Liver (tissue), 9 donors: ENCODE measurements around the gene ASIC5. TPM values are rescaled to one million over a fixed set of nuclear protein-coding genes. Genes with fewer than 3 reads are reported as not detected.

Source experiments
- DNase-seq: peaks from one replicate; pipeline ENCODE4 v3.0.0-alpha.2; 2017; ENCODE audit warnings: low spot score
- H3K27ac ChIP-seq, 2 donors: one replicate each; pipeline ENCODE4 v1.7.0; 2013; ENCODE audit warnings: inconsistent platforms in 2 of 2, low read length in 2 of 2, control low read depth in 1 of 2, low read depth in 1 of 2, mild to moderate bottlenecking in 1 of 2
- H3K27me3 ChIP-seq, 4 donors: one replicate each; pipeline versions ENCODE4 v1.6.1 to v1.7.0; 2013; ENCODE audit warnings: low read length in 3 of 4, inconsistent platforms in 1 of 4, mild to moderate bottlenecking in 1 of 4, moderate library complexity in 1 of 4; ENCODE audit not compliant: control insufficient read depth in 4 of 4, insufficient read depth in 4 of 4
- H3K36me3 ChIP-seq, 4 donors: one replicate each; pipeline versions ENCODE4 v1.6.1 to v1.7.0; 2013; ENCODE audit warnings: low read length in 3 of 4, mild to moderate bottlenecking in 3 of 4, low read depth in 1 of 4, moderate library complexity in 1 of 4; ENCODE audit not compliant: control insufficient read depth in 4 of 4, insufficient read depth in 3 of 4
- H3K4me1 ChIP-seq, 4 donors: one replicate each; pipeline versions ENCODE4 v1.6.1 to v1.7.0; 2013; ENCODE audit warnings: low read length in 3 of 4, mild to moderate bottlenecking in 3 of 4, moderate library complexity in 1 of 4; ENCODE audit not compliant: control insufficient read depth in 4 of 4, insufficient read depth in 4 of 4
- H3K4me3 ChIP-seq, 3 donors: one replicate each; pipeline versions ENCODE4 v1.6.1 to v1.7.0; 2013; ENCODE audit warnings: low read length in 3 of 3, control low read depth in 1 of 3, low read depth in 1 of 3, mild to moderate bottlenecking in 1 of 3
- H3K9ac ChIP-seq, 2 donors: one replicate each; pipeline ENCODE4 v1.7.0; 2013; ENCODE audit warnings: low read length in 2 of 2, mild to moderate bottlenecking in 2 of 2, moderate library complexity in 2 of 2, control low read depth in 1 of 2, low read depth in 1 of 2
- H3K9me3 ChIP-seq, 4 donors: one replicate each; pipeline versions ENCODE4 v1.6.1 to v1.7.0; 2013; ENCODE audit warnings: low read length in 3 of 4; ENCODE audit not compliant: control insufficient read depth in 4 of 4
- FOXA2 ChIP-seq: IDR thresholded peaks from 2 replicates; pipeline ENCODE4 v1.6.1; 2016; ENCODE audit warnings: antibody characterized with exemption
- TAF1 ChIP-seq: conservative IDR thresholded peaks from 2 replicates; pipeline ENCODE4 v1.6.1; 2016; ENCODE audit warnings: antibody characterized with exemption, mild to moderate bottlenecking
- YY1 ChIP-seq: IDR thresholded peaks from 2 replicates; pipeline ENCODE4 v1.6.1; 2016; ENCODE audit warnings: antibody characterized with exemption, mild to moderate bottlenecking
- WGBS: extraction: QIAGEN DNeasy Blood & Tissue Kit; methylation state at CpG from one replicate; pipeline ENCODE4 v1.1.7; 2013; 5-methylcytosine and 5-hydroxymethylcytosine counted together
- polyA plus RNA-seq, 2 donors: library from polyadenylated mRNA; stranded (reverse) in 1 of 2; unstranded in 1 of 2; fragments of 200-250 nt in 1 of 2; fragments of >200 nt in 1 of 2; fragmentation: Nextera tagmentation in 1 of 2; extraction: Ambion mirVana in 1 of 2; gene quantifications; one replicate each; pipeline versions ENCODE4 v1.2.1 to v1.2.3, GENCODE V29; 2013 to 2015
- total RNA-seq, 2 donors: library from RNA; depleted of rRNA; stranded (reverse); fragments of >200 nt; gene quantifications; one replicate each; pipeline ENCODE4 v1.2.3, GENCODE V29; 2014
- TF ChIP-seq, protein P1 (sequence below): IDR thresholded peaks from 2 replicates; pipeline ENCODE4 v1.6.1; 2016; ENCODE audit warnings: antibody characterized with exemption
- donor health status: healthy.
- donor health status: healthy.
- donor health status: healthy.
- donor health status: healthy.
- donor health status: healthy.

ASIC5 gene
- total and polyA plus RNA-seq, 4 donors = not detected

DNA sequence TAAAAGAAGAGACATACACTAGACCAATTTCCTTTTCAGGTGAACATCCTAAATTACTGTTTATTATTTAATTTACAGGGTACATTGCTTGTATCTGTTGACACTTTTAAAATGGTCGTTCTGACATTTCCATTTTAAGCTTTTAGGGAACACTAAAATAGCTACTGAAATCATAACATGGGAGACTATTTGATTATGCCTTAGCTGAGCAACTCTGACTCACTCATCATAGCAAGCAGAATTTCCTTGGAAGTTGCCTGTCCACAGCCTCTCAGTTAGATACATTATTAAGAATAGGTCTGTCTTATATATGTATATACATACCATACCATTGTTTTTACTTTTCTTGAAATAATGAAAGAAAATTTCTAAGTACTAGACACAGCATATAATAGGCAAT, 85.3 kb downstream of the ASIC5 start:
- Histone ChIP-seq H3K9me3 (no peaks in the 10 kb centered on the region), H3K4me3 (no peak overlapping the region), H3K36me3 (no peaks in the 10 kb centered on the region), H3K27ac (no peak overlapping the region), H3K9ac (no peak overlapping the region), H3K4me1 (peaks cover 3 to 21% (median 12%) of the 10 kb centered on the region in 4 donors), H3K27me3 (no peaks in the 10 kb centered on the region)
- WGBS = 77% methylated on average over 1 of the region's 1 CpG
- TF ChIP-seq FOXA2 = no peak
- TF ChIP-seq, protein P1, sequence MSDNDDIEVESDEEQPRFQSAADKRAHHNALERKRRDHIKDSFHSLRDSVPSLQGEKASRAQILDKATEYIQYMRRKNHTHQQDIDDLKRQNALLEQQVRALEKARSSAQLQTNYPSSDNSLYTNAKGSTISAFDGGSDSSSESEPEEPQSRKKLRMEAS = no peak
- no peak for TF ChIP-seq YY1
- no peak for TF ChIP-seq TAF1
- no peak for DNase-seq

Other genes starting within 250 kb of the ASIC5 start
- gene GUCY1A1, start 199.4 kb downstream of the ASIC5 start, total RNA-seq = 10 to 100 TPM in 1 of 2 donors, 1 to 10 TPM in 1; 9.7 to 13.5 TPM
- gene GUCY1A1, start 199.4 kb downstream of the ASIC5 start, polyA plus RNA-seq = 1 to 10 TPM; 2.8 to 5.6 TPM
- 1 to 10 TPM; 4.9 to 6.7 TPM for gene GUCY1B1, start 107.3 kb downstream of the ASIC5 start, total RNA-seq
- 1 to 10 TPM; 2.6 to 2.7 TPM for gene GUCY1B1, start 107.3 kb downstream of the ASIC5 start, polyA plus RNA-seq
- gene TDO2, start 37.4 kb upstream of the ASIC5 start, total RNA-seq = 100 to 1,000 TPM; 163 to 693 TPM
- gene TDO2, start 37.4 kb upstream of the ASIC5 start, polyA plus RNA-seq = 1,000 to 10,000 TPM in 1 of 2 donors, 100 to 1,000 TPM in 1; 372 to 1,057 TPM
- gene CTSO, start 87.6 kb upstream of the ASIC5 start, total RNA-seq = 10 to 100 TPM; 20.7 to 36.7 TPM
- gene CTSO, start 87.6 kb upstream of the ASIC5 start, polyA plus RNA-seq = 10 to 100 TPM; 23.1 to 25.9 TPM